Measurements from ENCODE around the gene FBH1. TPM values are rescaled to one million over a fixed set of nuclear protein-coding genes. Genes with fewer than 3 reads are reported as not detected.

Gene FBH1
- total RNA-seq, 1 donor from 2014 or later: 37.7 TPM

GRCh38 chr10:5942474-5942873 lies 52.4 kb downstream of the FBH1 start:
- Histone ChIP-seq H3K4me3 (no peak overlapping the region), H3K27ac (no peak overlapping the region), H3K79me2 (ENCODE audit: low read depth) (no peaks in the 10 kb centered on the region), H3K4me1 (no peaks in the 10 kb centered on the region), H3K36me3 (no peaks in the 10 kb centered on the region), H3K9me3 (ENCODE audit: low read depth) (no peaks in the 10 kb centered on the region), H3F3A (ENCODE audit: low read depth) (no peaks in the 10 kb centered on the region), H4K20me1 (ENCODE audit: low read depth) (no peaks in the 10 kb centered on the region), H3K27me3 (no peaks in the 10 kb centered on the region), H2AFZ (replicated peaks) (no peak overlapping the region), H3K9ac (no peak overlapping the region), H3K4me2 (no peak overlapping the region)
- TF ChIP-seq, protein P1, sequence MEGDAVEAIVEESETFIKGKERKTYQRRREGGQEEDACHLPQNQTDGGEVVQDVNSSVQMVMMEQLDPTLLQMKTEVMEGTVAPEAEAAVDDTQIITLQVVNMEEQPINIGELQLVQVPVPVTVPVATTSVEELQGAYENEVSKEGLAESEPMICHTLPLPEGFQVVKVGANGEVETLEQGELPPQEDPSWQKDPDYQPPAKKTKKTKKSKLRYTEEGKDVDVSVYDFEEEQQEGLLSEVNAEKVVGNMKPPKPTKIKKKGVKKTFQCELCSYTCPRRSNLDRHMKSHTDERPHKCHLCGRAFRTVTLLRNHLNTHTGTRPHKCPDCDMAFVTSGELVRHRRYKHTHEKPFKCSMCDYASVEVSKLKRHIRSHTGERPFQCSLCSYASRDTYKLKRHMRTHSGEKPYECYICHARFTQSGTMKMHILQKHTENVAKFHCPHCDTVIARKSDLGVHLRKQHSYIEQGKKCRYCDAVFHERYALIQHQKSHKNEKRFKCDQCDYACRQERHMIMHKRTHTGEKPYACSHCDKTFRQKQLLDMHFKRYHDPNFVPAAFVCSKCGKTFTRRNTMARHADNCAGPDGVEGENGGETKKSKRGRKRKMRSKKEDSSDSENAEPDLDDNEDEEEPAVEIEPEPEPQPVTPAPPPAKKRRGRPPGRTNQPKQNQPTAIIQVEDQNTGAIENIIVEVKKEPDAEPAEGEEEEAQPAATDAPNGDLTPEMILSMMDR (IDR thresholded peaks at IDR 0.05): no peak
- TF ChIP-seq EZH2phosphoT487 (IDR thresholded peaks at IDR 0.05) (no peak), EZH2 (IDR thresholded peaks at IDR 0.05) (no peak)
- Mint-ChIP-seq H3K27me3 (ENCODE audit: insufficient read depth, low read depth) (peaks cover 5% of the 10 kb centered on the region), H3K4me1 (peaks cover 10% of the 10 kb centered on the region), H3K4me3 (no peak overlapping the region), H3K9me3 (no peaks in the 10 kb centered on the region), H3K27ac (no peak overlapping the region), H3K36me3 (peaks cover 12% of the 10 kb centered on the region)
- no peak for DNase-seq (ENCODE audit: low spot score)

- Histone ChIP-seq H3K27me3 (no peaks in the 10 kb centered on the region), H3K9ac (no peak overlapping the region), H3K9me3 (ENCODE audit: low read depth) (no peaks in the 10 kb centered on the region), H2AFZ (replicated peaks) (peak overlapping the region; percentile 37), H3K4me3 (no peak overlapping the region), H3K36me3 (no peaks in the 10 kb centered on the region), H4K20me1 (ENCODE audit: low read depth) (no peaks in the 10 kb centered on the region), H3K79me2 (ENCODE audit: low read depth) (no peaks in the 10 kb centered on the region), H3K4me2 (no peak overlapping the region), H3K4me1 (no peaks in the 10 kb centered on the region), H3F3A (ENCODE audit: low read depth) (no peaks in the 10 kb centered on the region), H3K27ac (no peak overlapping the region)
- Mint-ChIP-seq H3K36me3 (peaks cover 3% of the 10 kb centered on the region), H3K27me3 (ENCODE audit: insufficient read depth, low read depth) (peaks cover 5% of the 10 kb centered on the region), H3K4me3 (no peak overlapping the region), H3K4me1 (peaks cover 10% of the 10 kb centered on the region), H3K27ac (peak overlapping the region; percentile 57), H3K9me3 (no peaks in the 10 kb centered on the region)
- TF ChIP-seq EZH2 (IDR thresholded peaks at IDR 0.05) (no peak), EZH2phosphoT487 (IDR thresholded peaks at IDR 0.05) (no peak)
- TF ChIP-seq, protein P1 (IDR thresholded peaks at IDR 0.05): no peak
- DNase-seq (ENCODE audit: low spot score): peak; percentile 34
Measured at GRCh38 chr10:5943536-5943935, 53.5 kb downstream of the FBH1 start.

DNA sequence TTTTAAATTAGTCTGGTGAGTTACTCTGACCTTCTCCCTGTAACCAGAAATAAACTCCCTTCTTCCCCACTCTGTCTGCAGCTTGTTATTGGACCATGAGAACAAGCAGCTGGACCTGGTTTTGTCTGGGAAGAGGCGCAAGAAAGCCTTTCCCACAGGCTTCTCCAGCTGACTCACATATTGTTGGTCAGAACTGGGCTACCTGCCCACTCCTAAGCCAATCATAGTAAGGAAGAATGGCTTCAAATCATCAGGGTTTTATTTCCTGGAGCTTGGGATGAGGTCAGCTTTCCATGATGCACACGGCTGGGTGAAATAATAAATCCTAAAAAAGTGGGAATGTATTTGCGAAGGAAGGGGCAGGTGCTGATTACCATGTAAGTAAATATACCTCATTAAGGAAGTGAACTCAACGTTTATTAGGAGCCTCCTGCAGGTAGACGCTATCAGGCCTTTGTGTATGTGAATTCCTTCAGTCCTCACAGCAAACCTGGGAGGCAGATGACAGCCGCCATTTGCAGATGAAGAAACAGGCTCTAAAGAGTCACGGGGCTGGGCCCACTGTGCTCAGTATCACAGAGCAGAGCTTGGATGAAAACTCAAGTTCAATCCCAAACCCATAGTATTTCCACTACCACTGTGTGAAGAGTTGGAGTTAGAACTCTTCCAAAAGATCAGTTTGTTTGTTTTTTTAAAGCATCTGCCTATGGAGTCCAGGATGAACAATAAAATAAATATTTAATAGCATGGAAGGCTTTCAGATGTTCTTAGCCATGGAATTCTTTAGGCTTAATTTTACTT lies 54.5 kb downstream of the FBH1 start:
- no peaks in the 10 kb centered on the region for H4K20me1 ChIP-seq (ENCODE audit: low read depth)
- H3K4me3 ChIP-seq: no peak overlapping the region
- no peak overlapping the region for H3K9ac ChIP-seq
- no peaks in the 10 kb centered on the region for H3K9me3 ChIP-seq (ENCODE audit: low read depth)
- TF ChIP-seq EZH2phosphoT487 (IDR thresholded peaks at IDR 0.05) (no peak), EZH2 (IDR thresholded peaks at IDR 0.05) (no peak)
- TF ChIP-seq, protein P1 (IDR thresholded peaks at IDR 0.05): no peak
- H3K4me1 ChIP-seq: peaks cover 4% of the 10 kb centered on the region
- H3K36me3 ChIP-seq: no peaks in the 10 kb centered on the region
- H3K79me2 ChIP-seq (ENCODE audit: low read depth): no peaks in the 10 kb centered on the region
- H3K9me3 Mint-ChIP-seq: no peaks in the 10 kb centered on the region
- H2AFZ ChIP-seq (replicated peaks): peak overlapping the region; percentile 1
- no peaks in the 10 kb centered on the region for H3K27me3 ChIP-seq
- H3K27ac Mint-ChIP-seq: no peak overlapping the region
- peaks cover 7% of the 10 kb centered on the region for H3K27me3 Mint-ChIP-seq (ENCODE audit: insufficient read depth, low read depth)
- DNase-seq (ENCODE audit: low spot score): no peak
- H3K4me1 Mint-ChIP-seq: peaks cover 16% of the 10 kb centered on the region
- H3K4me2 ChIP-seq: no peak overlapping the region
- H3K27ac ChIP-seq: no peak overlapping the region
- H3K4me3 Mint-ChIP-seq: no peak overlapping the region
- H3F3A ChIP-seq (ENCODE audit: low read depth): no peaks in the 10 kb centered on the region
- no peaks in the 10 kb centered on the region for H3K36me3 Mint-ChIP-seq

Measured in neural progenitor cell (in vitro differentiated cells).